HG03460 (cell line): Measurements from ENCODE around the gene ELK4.

Source experiments
- ATAC-seq: cut with Tn5 transposase; IDR thresholded peaks from one replicate; pipeline ENCODE4 v1.9.1; 2021; ENCODE audit not compliant: unreplicated experiment

ELK4 gene

DNA sequence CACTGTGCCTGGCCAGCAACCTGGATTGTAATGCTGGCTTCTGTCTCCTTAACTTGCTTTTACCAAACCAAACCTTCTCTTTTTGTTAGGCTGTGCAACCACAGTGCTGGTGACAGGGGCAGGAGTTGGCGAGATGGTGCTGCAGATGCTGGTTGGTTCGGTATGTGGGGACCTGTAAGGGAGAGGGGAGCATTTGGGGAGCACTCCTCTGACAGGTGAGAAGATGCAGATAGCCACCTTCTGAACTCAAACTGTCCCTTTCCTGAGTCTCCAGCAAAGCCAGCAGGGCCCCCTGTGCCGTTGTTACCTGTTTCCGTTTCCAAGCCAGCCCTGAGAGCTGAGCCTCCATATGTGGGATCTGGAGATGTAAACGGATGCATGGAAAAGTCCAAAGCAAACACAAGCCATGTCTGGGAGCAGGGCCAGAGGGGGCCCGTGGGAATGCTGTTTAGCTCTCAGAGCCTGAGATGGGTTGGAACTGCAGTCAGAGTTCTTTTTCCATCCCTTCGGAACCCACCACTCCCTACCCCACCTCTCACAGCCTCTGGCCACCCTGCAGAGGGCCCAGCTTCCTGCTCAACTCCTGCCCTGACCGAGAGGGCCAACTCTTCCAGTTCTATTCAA is 34.0 kb downstream of the ELK4 start:
- no peak for ATAC-seq

DNA sequence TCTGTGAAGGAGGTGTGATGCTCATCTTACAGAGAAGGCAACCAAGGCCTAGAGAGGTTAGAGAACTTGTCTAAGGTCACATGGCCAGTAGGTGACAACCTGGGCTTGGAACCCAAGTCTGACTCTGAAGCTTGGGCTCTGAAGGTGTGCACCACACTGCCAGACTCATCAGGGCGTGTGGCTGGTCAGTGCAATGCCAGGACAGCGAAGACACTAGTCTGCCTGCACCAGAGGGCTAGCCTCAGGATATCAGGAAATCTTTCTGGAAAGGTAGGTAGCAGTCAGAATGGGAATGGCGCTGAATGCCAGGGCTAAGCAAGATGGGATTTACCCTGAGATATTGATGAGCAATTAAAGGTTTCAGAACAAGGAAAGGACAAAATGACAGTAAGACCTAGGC is 34.9 kb downstream of the ELK4 start:
- no peak for ATAC-seq

DNA sequence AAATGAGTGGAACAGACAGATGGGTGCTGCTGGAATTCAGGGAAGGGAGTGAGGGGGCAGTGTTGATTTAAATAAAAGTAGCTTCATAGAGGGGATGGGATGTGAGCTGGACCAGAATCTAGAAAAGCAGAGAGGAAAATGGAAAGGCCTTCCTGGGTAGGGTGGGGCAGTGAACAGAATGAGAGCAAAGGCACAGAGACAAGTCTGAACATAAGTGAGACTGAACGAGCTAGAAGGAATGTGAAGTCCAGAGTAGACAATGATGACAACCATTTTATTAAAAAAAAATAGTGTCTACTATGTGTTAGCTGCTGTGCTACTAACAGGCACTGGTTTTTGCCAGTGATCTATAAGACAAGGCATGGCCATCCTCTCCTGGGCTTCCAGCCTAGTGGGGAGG is 36.0 kb downstream of the ELK4 start:
- no peak for ATAC-seq

DNA sequence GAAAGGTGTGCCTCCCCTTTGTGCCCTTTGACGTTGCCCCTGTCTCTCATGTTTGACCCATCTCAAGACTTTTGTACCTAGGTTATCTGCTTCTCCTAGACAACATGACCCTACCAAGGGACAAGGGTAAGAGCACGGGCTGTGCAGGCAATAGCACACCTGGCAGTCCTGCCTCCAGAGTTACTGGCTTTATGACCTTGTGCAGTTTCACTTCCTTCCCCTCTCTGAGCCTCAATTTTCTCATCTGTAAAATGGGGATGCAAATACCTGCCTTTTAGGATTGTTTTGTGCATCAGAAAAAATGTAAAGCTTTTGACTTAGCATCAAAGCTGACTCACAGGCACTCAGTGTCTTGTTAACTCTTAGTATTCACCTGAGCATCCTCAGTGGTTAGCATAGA is 36.4 kb downstream of the ELK4 start:
- no peak for ATAC-seq

GRCh38 chr1:205594846-205595245 is 37.0 kb downstream of the ELK4 start:
- ATAC-seq, result no peak

- ATAC-seq, result no peak
These were observed 37.8 kb downstream of the ELK4 start for GRCh38 chr1:205593967-205594366.

DNA sequence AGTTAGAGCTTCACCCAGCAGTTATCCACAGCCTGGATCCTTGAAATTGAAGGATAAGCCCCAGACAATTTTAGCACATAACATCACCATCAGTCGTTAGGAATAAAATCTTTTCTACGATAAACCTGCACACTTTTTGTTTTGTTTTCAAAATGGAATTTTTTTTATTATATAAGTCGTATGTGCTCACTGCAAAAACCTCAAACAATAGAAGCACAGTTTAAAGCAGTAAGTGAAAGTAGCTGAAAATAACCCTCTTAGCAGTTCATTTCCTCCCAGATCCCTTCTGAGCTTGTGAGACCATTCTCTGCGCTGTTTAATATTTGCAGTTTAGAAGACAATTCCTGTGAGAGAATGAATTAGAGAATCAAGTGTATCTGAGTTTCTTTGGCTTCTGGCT is 38.3 kb downstream of the ELK4 start:
- ATAC-seq, result peak; percentile 46

DNA sequence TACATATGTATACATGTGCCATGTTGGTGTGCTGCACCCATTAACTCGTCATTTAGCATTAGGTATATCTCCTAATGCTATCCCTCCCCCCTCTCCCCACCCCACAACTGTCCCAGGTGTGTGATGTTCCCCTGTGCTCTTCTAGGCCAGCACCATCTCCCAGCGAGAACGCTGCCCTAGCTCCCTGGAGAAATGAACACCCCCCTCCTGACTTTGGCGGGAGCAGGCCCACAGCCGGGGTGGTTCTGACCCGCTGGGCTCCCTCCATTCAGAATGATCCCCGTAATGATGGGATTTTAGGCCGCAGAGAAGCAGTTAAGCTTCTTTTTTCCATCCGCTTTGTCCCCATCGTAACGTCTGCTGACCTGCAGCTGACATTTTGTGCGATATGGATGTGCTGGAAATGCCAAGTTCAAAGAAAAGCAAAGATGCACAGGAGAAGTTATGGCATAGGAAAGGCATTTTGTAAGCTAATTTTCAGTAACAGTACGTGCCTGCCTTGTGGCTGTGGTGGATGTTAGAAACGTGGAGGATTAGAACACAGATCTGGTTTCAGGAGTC is 39.3 kb downstream of the ELK4 start:
- ATAC-seq, result no peak

DNA sequence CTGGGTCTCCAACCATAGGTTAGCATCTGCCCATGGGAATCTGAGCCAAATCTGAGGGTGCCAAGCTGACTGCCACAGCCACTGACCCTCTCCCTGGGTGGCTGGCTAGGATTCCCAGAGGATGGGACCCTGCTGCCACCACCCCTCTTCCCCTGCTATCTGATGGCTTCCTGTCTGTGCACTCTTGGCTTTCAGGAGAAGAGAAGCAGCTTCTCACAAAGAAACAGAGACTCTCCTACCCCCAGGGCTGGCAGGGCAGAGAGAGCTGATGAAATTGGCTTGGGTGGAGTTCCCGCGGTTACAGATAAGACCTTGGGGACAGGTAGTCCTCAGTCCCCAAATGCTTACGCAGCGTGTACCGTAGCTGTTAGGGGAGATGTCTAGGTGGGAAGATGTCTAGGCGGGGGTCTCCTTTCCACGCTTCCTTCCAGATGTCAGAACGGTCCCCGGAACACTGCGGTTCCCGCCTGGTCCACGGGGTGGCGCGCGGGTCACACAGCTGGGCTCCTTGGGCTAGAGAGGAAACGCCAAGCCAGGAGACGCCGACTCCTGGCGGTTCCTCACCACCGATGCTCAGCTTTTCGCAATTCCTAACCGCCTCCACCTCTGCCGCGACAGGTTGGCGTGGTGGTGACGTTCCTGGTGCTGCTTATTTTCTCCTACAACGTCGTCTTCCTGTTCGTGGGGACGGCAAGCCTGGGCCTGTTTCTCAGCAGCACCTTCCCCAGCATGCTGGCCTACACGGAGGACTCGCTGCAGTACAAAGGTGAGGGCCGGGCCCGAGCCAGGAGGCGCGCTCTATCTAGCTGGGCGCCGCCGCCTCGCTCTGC is 40.1 kb downstream of the ELK4 start:
- ATAC-seq, result peak; percentile 63

DNA sequence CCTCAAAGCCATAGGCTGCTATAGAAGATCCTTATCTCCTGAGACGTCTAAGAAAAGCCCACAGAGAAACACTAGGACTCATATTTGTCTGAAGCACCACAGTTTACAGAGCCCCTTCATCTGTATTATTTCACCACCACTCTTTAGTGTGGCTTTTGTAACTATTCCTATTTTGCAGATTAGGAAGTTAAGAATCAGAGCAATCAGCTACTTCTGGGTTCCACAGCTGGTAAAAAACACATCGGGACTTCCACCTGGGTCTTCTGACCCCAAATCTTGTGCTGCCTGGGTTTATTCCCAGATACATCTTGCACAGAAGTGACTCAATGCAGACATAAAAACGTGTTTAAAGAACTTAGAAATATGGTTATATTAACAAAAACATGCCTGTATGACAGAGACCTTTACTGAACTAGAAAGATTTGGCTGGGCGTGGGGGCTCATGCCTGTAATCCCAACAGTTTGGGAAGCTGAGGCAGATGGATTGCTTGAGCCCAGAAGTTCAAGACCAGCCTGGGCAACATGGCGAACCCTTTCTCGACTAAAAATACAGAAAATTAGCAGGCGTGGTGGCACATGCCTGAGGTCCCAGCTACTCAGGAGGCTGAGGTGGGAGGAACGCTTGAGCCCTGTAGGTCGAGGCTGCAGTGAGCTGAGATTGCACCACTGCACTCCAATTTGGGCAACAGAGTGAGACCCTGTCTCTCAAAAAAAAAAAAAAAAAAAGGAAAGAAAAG is 40.9 kb downstream of the ELK4 start:
- ATAC-seq, result no peak

DNA sequence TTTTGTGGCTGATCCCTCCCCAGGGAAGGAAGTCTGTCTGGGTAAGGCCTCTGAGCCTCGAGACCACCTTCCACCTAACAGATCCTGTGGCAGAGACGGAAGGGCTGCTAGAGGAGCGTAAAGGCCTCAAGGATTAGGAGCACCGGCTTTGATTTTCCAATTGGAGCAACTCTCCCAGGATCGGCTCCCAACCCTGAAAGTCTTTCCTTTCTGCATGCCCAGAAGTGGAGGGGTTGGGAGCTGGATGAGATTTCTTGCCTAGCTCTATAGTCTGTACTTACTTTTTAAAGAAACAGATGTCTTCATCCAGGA is 41.4 kb downstream of the ELK4 start:
- ATAC-seq, result no peak

GRCh38 chr1:205589618-205590456 is 42.0 kb downstream of the ELK4 start:
- ATAC-seq, result no peak

- ATAC-seq, result no peak
These were observed 42.8 kb downstream of the ELK4 start for GRCh38 chr1:205589046-205589445.

DNA sequence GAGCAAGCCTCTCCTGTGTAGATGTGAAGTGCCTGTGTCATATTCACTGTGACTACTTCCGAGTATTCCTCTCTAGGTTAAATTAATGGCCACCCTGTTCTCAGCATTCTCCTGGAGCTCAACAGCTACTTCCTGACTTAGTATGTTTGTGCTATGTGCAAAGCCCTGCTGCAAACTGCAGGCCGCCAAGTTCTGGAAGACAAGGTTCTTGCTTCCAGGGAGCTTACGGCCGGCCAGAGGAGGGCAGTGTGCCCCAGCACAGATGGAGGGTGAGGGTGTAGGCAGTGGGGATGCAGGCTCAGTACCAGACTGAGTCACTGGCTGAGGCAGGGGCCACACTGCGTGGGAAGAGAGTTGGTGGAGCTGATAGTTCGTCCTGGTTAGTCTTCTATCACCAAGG is 43.2 kb downstream of the ELK4 start:
- no peak for ATAC-seq

DNA sequence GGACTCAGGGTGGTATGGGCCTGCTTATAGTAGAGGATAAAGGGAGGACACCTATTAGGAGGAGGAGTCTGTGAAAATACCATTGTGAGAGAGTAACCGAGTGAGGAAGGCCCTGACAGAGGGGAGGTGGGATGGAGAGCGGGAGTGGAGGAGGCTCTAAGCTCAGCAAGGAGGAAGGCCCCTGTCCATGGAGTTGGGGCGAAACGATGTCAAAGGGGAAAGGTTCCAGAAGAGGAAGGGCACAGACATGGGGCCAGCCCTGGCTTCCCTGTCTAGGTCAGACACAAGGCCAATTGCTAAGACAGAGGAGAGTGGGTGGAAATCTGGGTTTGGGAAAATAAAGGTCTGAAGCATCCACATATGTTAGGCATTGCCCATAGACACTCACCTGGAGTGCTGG is 44.2 kb downstream of the ELK4 start:
- no peak for ATAC-seq

DNA sequence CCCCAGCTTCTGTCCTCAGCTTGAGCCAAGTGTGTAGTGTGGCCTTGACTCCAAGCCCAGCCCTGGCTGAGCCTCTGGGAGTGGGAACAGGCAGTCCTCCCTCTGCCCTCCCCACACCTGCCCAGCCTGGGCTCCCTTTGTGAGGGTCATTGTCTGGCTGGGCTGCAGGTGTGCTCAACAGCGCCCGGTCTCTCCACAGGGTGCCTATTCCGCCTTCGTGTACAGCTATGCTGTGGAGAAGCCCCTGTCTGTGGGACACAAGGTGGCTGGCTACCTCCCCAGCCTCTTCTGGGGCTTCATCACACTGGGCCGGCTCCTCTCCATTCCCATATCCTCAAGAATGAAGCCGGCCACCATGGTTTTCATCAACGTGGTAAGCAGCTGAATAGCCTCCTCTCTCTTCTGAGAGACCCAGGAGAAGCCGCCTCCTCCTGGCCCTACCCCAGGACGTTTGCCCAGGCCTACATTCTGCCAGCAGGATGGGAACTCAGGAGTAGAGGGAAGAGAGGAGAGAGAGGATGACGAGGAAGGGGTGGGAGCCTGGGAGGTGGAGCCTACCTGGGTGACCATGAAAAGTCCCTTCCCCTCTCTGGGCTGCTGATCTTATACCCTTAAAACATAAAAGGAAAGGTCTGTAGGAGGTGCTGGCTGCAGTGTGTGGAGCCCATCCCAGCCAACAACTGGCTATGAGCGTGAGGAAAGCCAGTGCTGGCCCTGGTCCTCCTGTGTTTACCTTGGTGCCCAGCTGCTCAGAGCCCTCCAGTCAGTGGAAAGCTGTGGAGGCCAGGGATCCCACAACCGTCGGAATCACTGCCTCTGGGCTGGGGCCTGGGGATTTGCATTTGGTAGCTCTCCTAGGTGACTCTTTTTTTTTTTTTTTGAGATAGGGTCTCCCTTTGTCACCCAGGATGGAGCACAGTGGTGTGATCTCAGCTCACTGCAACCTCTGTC is 45.7 kb downstream of the ELK4 start:
- no peak for ATAC-seq

DNA sequence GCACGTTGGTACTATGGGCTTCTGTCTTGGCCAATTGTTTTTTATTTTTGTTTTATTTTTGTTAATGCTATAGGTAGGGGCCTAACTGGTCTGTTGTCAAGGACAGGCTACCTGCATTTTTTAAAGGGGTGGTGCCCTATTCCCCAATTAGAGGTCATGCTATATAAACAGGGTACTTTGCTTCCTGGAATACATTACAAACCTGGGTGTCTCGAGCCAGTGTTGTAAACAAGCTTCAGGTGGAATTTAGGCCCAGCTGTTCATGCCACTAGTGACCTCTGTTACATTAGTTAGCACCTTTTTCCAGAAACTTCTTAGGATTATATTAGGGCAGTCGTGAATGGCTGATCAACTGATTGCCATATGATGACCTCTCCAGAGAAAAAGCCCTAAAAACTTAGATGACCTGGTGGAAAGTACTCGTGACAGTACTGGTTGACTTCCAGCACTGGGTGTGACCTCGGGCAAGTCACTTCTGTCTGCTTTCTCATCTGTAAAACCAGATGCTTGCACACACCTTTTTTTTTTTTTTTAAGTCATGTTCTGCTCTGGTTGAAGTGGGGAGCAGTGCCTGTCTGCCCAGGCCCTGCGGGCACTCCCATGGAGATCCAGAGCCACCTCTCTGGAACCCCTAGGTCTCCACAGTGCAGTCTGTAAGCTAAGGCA is 46.5 kb downstream of the ELK4 start:
- no peak for ATAC-seq

DNA sequence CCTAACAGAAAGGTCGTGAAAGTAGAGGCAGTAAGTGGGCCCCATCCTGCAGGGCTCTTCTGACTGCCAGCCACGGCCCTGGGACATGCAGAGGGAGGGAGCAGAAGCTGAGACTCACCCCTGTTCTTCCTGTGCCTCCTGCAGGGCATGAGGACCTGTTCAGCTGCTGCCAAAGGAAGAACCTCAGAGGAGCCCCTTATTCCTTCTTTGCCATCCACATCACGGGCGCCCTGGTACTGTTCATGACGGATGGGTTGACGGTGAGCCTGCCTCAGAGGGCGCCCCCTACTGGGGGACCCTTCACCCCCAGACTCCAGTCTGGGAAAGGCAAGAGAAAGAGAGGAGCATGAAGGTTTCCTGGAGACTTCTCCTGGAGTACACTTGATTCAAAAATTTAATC is 47.1 kb downstream of the ELK4 start:
- ATAC-seq, result no peak

GRCh38 chr1:205583461-205584130 is 48.2 kb downstream of the ELK4 start:
- ATAC-seq, result no peak
